OCI-LY7 (cell line): ENCODE results near the gene IGSF1. TPM values are rescaled to one million over a fixed set of nuclear protein-coding genes. Genes with fewer than 3 reads are reported as not detected.

Experiments used
- BruUV-seq: library from RNA; stranded (reverse); fragments of 400-500 nt; replicated peaks from 2 replicates; lab custom pipeline; 2021; lab: Mats Ljungman, UMichigan
- CTCF ChIA-PET: fragments of 300-600 bp; sonication (Branson Sonifier 250); formaldehyde crosslinking; loops from one replicate; lab custom pipeline; 2022; ENCODE audit warnings: antibody characterized with exemption; ENCODE audit not compliant: unreplicated experiment; lab: Charles Lee
- POLR2A ChIA-PET: fragments of 300-600 bp; sonication (Branson Sonifier 250); formaldehyde crosslinking; loops from one replicate; lab custom pipeline; 2022; ENCODE audit warnings: antibody characterized with exemption; lab: Charles Lee
- DNase-seq: peaks from one replicate; pipeline ENCODE4 v3.0.0-alpha.2; 2015; ENCODE audit warnings: low spot score
- H2AFZ ChIP-seq: fragments of 200-600 bp; sonication (generic), shearing (Covaris generic); 2 replicates; pipeline ENCODE4 v1.6.1; 2014; ENCODE audit warnings: mild to moderate bottlenecking, antibody characterized with exemption, low read length, moderate library complexity
- H3K27ac ChIP-seq: fragments of 200-600 bp; sonication (generic); 2 replicates; pipeline ENCODE4 v1.5.1; 2014; ENCODE audit warnings: mixed run types, low read depth, mild to moderate bottlenecking, moderate library complexity, low read length, inconsistent platforms; ENCODE audit not compliant: poor library complexity, severe bottlenecking
- H3K36me3 ChIP-seq: fragments of 200-600 bp; sonication (generic); 2 replicates; pipeline ENCODE4 v1.6.1; 2014; ENCODE audit warnings: mild to moderate bottlenecking, antibody characterized with exemption, low read length, moderate library complexity, mixed read lengths; ENCODE audit not compliant: insufficient read depth
- H3K4me1 ChIP-seq: fragments of 200-600 bp; sonication (generic); 2 replicates; pipeline ENCODE4 v1.5.1; 2014; ENCODE audit warnings: mild to moderate bottlenecking, low read length; ENCODE audit not compliant: insufficient read depth, poor library complexity, severe bottlenecking
- H3K4me2 ChIP-seq: fragments of 200-600 bp; sonication (generic); 2 replicates; pipeline ENCODE4 v1.6.1; 2014; ENCODE audit warnings: mild to moderate bottlenecking, low read length
- H3K4me3 ChIP-seq: fragments of 200-600 bp; sonication (generic); 2 replicates; pipeline ENCODE4 v1.5.1; 2014; ENCODE audit warnings: mild to moderate bottlenecking, low read depth, low read length; ENCODE audit not compliant: poor library complexity, severe bottlenecking
- H3K79me2 ChIP-seq: fragments of 200-600 bp; sonication (generic); 2 replicates; pipeline ENCODE4 v1.6.1; 2016; ENCODE audit warnings: low read depth, mild to moderate bottlenecking, low read length, moderate library complexity, mixed read lengths; ENCODE audit not compliant: insufficient read depth
- H3K9me2 ChIP-seq: fragments of 200-600 bp; sonication (generic); 2 replicates; pipeline ENCODE4 v1.6.1; 2016; ENCODE audit warnings: mild to moderate bottlenecking, low read length, mixed read lengths; ENCODE audit not compliant: insufficient read depth
- H3K9me3 ChIP-seq: fragments of 200-600 bp; sonication (generic); 2 replicates; pipeline ENCODE4 v1.6.1; 2014; ENCODE audit warnings: mild to moderate bottlenecking, mixed run types, low read length, mixed read lengths
- H4K20me1 ChIP-seq: fragments of 200-600 bp; sonication (generic); 2 replicates; pipeline ENCODE4 v1.6.1; 2014; ENCODE audit warnings: mild to moderate bottlenecking, antibody characterized with exemption, low read length, moderate library complexity, mixed read lengths; ENCODE audit not compliant: insufficient read depth
- CTCF ChIP-seq: fragments of 200-600 bp; sonication (generic); conservative IDR thresholded peaks from 2 replicates; pipeline ENCODE4 v1.5.1; 2014; ENCODE audit warnings: mild to moderate bottlenecking, antibody characterized with exemption, low read length, moderate library complexity, mixed read lengths
- EZH2phosphoT487 ChIP-seq: fragments of 200-600 bp; sonication (generic); IDR thresholded peaks from 2 replicates; pipeline ENCODE4 v1.6.1; 2018; ENCODE audit warnings: low read depth, borderline replicate concordance, mild to moderate bottlenecking, mixed run types, antibody characterized with exemption, low read length, moderate library complexity, mixed read lengths
- intact Hi-C: fragments of 100-400 bp; cut with micrococcal nuclease; formaldehyde crosslinking; loops from one replicate; pipeline ENCODE4 v1.10.0; 2022; ENCODE audit not compliant: unreplicated experiment
- total RNA-seq, 2 experiments: library from RNA; depleted of rRNA in 1 of 2; stranded (reverse); fragments of >200 nt in 1 of 2; shearing (Covaris generic) in 1 of 2; gene quantifications; 2 replicates each; pipeline ENCODE4 v1.2.3, GENCODE V29; 2014 to 2022

Gene IGSF1
- total RNA-seq, 2 experiments from 2014 or later = not detected

DNA sequence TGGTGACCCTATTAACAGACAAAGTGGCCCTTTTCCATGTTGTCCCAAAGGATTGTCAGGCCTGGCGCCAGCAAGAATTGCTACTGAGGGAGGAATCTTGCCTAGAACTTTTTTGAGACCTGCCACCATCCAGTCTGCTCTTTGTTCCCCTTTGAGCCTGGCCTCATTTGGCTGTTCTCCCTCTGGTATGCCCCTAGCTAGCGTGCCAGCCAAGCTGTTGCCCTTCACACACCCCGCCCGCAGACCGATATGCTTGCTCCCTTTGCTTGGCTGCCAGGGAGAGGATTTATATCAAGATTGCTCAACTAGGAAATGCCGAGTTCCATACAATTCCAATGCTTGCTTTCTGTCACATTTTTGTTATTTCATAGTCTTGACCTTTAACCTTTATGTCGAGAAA is 24.4 kb downstream of the IGSF1 start:
- H3K27ac ChIP-seq = no peak overlapping the region
- no peak overlapping the region for H2AFZ ChIP-seq
- intact Hi-C loops = no loop called here
- no peaks in the 10 kb centered on the region for H4K20me1 ChIP-seq
- H3K4me2 ChIP-seq = no peak overlapping the region
- no peaks in the 10 kb centered on the region for H3K9me2 ChIP-seq
- TF ChIP-seq CTCF (no peak), EZH2phosphoT487 (no peak)
- BruUV-seq = no TSS peak
- no peak overlapping the region for H3K4me3 ChIP-seq
- CTCF ChIA-PET = no interaction called here
- POLR2A ChIA-PET = no interaction called here
- no peak for DNase-seq
- H3K4me1 ChIP-seq = no peaks in the 10 kb centered on the region
- no peaks in the 10 kb centered on the region for H3K9me3 ChIP-seq
- H3K79me2 ChIP-seq = no peaks in the 10 kb centered on the region
- no peaks in the 10 kb centered on the region for H3K36me3 ChIP-seq

GRCh38 chrX:131264053-131264452 is 25.1 kb downstream of the IGSF1 start:
- no peak for DNase-seq
- no peak overlapping the region for H3K4me2 ChIP-seq
- no peak for TF ChIP-seq CTCF
- TF ChIP-seq EZH2phosphoT487 = no peak
- no peaks in the 10 kb centered on the region for H3K9me2 ChIP-seq
- ChIA-PET CTCF (no interaction called here), POLR2A (no interaction called here)
- H3K9me3 ChIP-seq = no peaks in the 10 kb centered on the region
- no peaks in the 10 kb centered on the region for H3K79me2 ChIP-seq
- H3K27ac ChIP-seq = no peak overlapping the region
- H4K20me1 ChIP-seq = no peaks in the 10 kb centered on the region
- H3K4me1 ChIP-seq = no peaks in the 10 kb centered on the region
- no peak overlapping the region for H3K4me3 ChIP-seq
- H3K36me3 ChIP-seq = no peaks in the 10 kb centered on the region
- no TSS peak for BruUV-seq
- intact Hi-C loops = no loop called here
- no peak overlapping the region for H2AFZ ChIP-seq

GRCh38 chrX:131262738-131263679 is 26.1 kb downstream of the IGSF1 start:
- ChIA-PET POLR2A (interaction anchor here (0.7 kb wide), 1 partner anchor 1912 kb away, joined by 3 read pairs; no protein-coding TSS in a partner anchor), CTCF (no interaction called here)
- intact Hi-C loops = no loop called here
- BruUV-seq = no TSS peak
- Histone ChIP-seq H2AFZ (no peak overlapping the region), H3K9me3 (no peaks in the 10 kb centered on the region), H3K36me3 (no peaks in the 10 kb centered on the region), H4K20me1 (no peaks in the 10 kb centered on the region), H3K4me2 (no peak overlapping the region), H3K27ac (no peak overlapping the region), H3K4me1 (no peaks in the 10 kb centered on the region), H3K9me2 (no peaks in the 10 kb centered on the region), H3K79me2 (no peaks in the 10 kb centered on the region), H3K4me3 (no peak overlapping the region)
- peak; percentile 0 for DNase-seq
- TF ChIP-seq CTCF = peak; percentile 41; the same call in 1 of the 2 replicates
- no peak for TF ChIP-seq EZH2phosphoT487
